ENCODE measurements around the gene TERT.

Gene TERT

DNA sequence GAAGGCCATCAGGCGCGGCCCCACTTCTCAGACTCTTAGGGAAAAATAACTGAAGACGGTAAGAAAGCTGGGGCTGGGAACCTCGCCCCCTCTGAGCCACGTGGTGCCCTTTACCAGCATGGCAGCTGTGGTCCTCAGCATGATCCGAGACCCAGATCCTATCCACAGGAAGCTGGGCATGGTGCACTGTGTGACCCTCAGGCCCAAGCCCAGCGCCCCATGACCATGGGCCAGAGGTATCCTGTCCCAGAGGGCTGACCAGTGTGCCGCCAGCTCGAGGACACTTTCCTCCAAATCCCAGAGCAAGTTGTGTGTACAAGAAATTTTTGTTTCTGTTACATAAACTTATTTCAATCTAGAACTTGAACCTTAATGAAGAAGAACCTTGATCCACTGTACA lies 28.1 kb downstream of the TERT start:
- FAIRE-seq = no peak
- TF ChIP-seq, protein P1, sequence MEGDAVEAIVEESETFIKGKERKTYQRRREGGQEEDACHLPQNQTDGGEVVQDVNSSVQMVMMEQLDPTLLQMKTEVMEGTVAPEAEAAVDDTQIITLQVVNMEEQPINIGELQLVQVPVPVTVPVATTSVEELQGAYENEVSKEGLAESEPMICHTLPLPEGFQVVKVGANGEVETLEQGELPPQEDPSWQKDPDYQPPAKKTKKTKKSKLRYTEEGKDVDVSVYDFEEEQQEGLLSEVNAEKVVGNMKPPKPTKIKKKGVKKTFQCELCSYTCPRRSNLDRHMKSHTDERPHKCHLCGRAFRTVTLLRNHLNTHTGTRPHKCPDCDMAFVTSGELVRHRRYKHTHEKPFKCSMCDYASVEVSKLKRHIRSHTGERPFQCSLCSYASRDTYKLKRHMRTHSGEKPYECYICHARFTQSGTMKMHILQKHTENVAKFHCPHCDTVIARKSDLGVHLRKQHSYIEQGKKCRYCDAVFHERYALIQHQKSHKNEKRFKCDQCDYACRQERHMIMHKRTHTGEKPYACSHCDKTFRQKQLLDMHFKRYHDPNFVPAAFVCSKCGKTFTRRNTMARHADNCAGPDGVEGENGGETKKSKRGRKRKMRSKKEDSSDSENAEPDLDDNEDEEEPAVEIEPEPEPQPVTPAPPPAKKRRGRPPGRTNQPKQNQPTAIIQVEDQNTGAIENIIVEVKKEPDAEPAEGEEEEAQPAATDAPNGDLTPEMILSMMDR (IDR thresholded peaks at IDR 0.05; ENCODE audit: insufficient read depth, missing control alignments) = no peak

DNA sequence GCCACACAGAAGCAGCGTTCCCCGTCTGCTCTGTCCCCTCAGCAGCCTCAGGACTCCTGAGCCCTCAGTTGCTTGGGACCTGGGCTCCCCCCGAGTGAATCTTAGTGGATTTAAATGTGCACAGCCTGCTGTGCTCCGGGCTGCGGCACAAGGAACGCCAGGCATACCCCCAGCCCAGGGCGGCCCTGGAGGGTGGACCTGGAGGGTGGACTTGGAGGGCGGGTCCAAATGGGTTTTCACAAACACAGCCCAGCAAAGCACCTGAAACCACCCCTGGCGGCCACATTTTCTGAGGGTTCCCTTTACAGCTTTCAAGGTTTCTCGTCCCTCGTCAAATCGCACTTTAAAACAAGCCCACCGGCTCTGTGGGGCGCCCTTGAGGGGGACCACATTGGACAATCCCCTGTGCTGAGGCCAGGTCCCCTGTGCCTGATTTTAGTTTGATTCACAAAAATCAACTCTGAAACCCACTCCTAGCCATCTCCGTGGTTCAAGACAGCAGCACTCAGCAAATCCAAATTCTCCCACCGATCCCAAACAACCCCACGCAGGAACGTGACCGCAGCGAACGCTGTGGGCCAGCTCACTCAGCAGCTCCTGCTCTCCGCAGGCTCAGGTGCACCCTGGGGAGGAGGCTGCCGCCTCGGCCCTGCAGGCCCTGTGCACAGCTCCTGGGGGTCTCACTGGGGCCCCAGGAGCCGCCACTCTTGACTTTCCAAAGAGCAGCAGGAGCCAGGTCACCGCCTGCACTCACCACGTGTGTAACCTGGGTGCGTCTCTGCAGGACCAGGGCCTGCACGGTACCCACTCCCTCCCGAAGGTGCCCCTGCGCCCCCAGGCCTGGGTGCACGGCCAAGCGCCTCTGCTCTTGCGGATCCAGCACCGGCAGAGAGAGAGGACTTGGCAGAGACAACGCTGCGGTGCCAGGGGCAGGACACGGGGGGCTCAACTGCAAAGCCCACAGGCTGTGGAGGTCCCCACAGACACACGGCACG lies 29.1 kb downstream of the TERT start:
- TF ChIP-seq, protein P1 (IDR thresholded peaks at IDR 0.05; ENCODE audit: insufficient read depth, missing control alignments) = no peak
- DNase-seq (ENCODE audit: insufficient read length, low spot score) = no peak
- FAIRE-seq = no peak

More for the DNA sequence above, 28.1 kb downstream of the TERT start:
- DNase-seq (ENCODE audit: insufficient read length, low spot score) = no peak

DNA sequence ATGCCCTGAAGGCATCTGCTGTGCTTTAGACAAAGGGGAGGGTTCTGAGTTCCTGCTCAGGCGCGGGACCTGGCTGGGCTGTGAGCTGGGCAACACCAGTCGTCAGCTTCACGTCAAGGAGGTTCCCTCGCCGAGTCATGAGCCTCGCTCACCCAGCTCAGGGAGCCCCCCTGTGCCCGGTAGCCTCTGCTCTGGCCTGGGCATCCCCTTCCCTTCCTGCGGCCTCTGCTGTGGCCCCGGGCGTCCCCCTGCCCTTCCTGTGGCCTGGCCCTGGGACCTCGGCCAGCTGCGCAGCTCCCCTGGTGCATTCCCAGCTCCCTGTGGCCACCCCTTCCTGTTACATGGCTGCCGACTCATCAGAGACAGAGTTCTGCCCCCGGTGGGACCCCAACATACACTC lies 29.8 kb downstream of the TERT start:
- no peak for DNase-seq (ENCODE audit: insufficient read length, low spot score)
- TF ChIP-seq, protein P1 (IDR thresholded peaks at IDR 0.05; ENCODE audit: insufficient read depth, missing control alignments) = no peak
- no peak for FAIRE-seq

DNA sequence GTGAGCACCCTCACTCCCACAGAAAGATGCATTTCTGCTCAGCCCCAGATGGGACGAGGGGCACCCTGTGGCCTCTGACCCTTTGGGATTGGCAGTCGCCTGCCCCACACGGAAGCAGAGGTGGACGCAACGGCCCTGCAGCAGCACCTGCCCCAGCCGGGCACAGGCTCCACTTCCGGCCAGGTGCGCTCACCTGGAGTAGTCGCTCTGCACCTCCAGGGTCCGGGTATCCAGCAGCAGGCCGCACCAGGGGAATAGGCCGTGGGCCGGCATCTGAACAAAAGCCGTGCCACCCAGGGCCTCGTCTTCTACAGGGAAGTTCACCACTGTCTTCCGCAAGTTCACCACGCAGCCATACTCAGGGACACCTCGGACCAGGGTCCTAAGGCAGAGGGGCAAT lies 30.7 kb downstream of the TERT start:
- no peak for DNase-seq (ENCODE audit: insufficient read length, low spot score)
- FAIRE-seq = no peak
- TF ChIP-seq, protein P1 (IDR thresholded peaks at IDR 0.05; ENCODE audit: insufficient read depth, missing control alignments) = no peak

DNA sequence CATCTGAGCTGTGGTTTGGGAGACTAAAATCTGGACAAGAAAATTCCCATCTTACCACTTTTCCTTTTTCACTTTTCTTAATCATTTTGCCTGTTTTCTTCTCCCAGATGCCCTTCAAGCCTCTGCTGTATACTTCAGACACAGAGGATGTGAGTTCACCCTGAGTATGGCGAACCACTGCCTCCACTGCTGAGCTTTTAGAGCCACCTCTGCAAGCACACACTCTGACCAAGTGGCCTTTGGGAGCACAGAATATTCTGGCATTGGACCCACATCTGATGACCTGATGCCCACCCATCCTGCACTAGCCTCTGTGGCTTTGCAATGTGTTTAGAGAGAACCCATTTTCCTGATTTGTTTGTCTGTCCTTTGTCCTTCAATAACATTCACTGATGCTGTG lies 32.5 kb downstream of the TERT start:
- FAIRE-seq (no peak), DNase-seq (ENCODE audit: insufficient read length, low spot score) (no peak)
- TF ChIP-seq, protein P1 (IDR thresholded peaks at IDR 0.05; ENCODE audit: insufficient read depth, missing control alignments) = no peak

DNA sequence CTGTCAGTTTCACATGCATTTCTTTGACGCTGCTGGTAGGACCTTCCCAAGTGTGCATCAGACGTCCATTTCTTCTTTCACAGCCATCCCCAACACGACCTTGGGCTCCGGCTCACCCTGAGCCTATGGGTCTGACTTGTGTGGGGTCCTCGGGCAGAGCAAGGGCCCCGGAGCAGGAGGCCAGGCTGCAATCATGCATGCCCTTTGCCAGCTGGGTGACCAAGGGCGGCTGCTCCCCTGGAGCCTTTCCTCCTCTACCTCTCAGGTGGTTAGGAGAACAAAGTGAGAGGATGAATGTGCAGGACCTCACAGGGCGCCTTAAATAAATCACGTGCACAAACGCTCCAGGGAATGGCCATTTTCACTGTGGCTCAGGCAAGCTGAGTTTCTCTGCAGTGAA lies 33.2 kb downstream of the TERT start:
- TF ChIP-seq, protein P1 (IDR thresholded peaks at IDR 0.05; ENCODE audit: insufficient read depth, missing control alignments) = no peak
- DNase-seq (ENCODE audit: insufficient read length, low spot score) = no peak
- FAIRE-seq = no peak
